Peyer's patch (tissue), 4 donors: ENCODE measurements around the gene PIP5K1B.

Source experiments
- CTCF ChIP-seq, 6 experiments: fragments of 450-650 bp in 4 of 6; fragments of 200-600 bp in 2 of 6; sonication (generic) in 1 of 6; IDR thresholded peaks; one replicate each; pipeline ENCODE4 v1.5.1; 2017 to 2019; ENCODE audit warnings: antibody characterized with exemption in 6 of 6, mild to moderate bottlenecking in 3 of 6, moderate library complexity in 1 of 6
- POLR2A ChIP-seq, 2 donors: fragments of 450-650 bp; IDR thresholded peaks; one replicate each; pipeline ENCODE4 v1.5.1; 2017; ENCODE audit warnings: antibody characterized with exemption in 2 of 2, mild to moderate bottlenecking in 2 of 2, moderate library complexity in 2 of 2

- TF ChIP-seq POLR2A (IDR thresholded peaks at IDR 0.05): no peak
- TF ChIP-seq CTCF (IDR thresholded peaks at IDR 0.05): no peak
Observed at GRCh38 chr9:68821911-68822310, 116.9 kb downstream of the PIP5K1B start.
